Kidney (tissue), 14 donors: ENCODE results near the gene CA12. TPM values are rescaled to one million over a fixed set of nuclear protein-coding genes. Genes with fewer than 3 reads are reported as not detected.

Source experiments
- DNase-seq, 5 donors: peaks; one replicate each; pipeline ENCODE4 v3.0.0-alpha.2; 2013 to 2020
- FAIRE-seq: peaks from 2 replicates; lab custom pipeline; 2012; peaks lifted over from hg19 to GRCh38; lab: Jason Lieb, UNC
- H3K27ac ChIP-seq, 2 donors: one replicate each; pipeline ENCODE4 v1.7.0; 2013; ENCODE audit warnings: low read depth in 2 of 2, low read length in 2 of 2, inconsistent platforms in 1 of 2
- H3K27me3 ChIP-seq: one replicate; pipeline ENCODE4 v1.7.1; 2013; ENCODE audit warnings: low read length, inconsistent platforms; ENCODE audit not compliant: control insufficient read depth, insufficient read depth
- H3K36me3 ChIP-seq, 3 donors: one replicate each; pipeline versions ENCODE4 v1.7.0 to v1.7.1; 2013; ENCODE audit warnings: low read length in 3 of 3, control low read depth in 1 of 3, inconsistent platforms in 1 of 3; ENCODE audit not compliant: insufficient read depth in 3 of 3, control insufficient read depth in 2 of 3
- H3K4me1 ChIP-seq, 3 donors: one replicate each; pipeline versions ENCODE4 v1.7.0 to v1.7.1; 2013; ENCODE audit warnings: low read length in 3 of 3, inconsistent platforms in 1 of 3, low read depth in 1 of 3; ENCODE audit not compliant: control insufficient read depth in 2 of 3, insufficient read depth in 2 of 3
- H3K4me3 ChIP-seq, 3 donors: one replicate each; pipeline versions ENCODE4 v1.7.0 to v1.8.1; 2013; ENCODE audit warnings: low read length in 3 of 3, control low read depth in 1 of 3, inconsistent platforms in 1 of 3
- H3K9ac ChIP-seq, 3 donors: one replicate each; pipeline versions ENCODE4 v1.7.0 to v1.7.1; 2013; ENCODE audit warnings: low read length in 3 of 3, control low read depth in 1 of 3, inconsistent platforms in 1 of 3
- H3K9me3 ChIP-seq, 3 donors: one replicate each; pipeline versions ENCODE4 v1.7.0 to v1.7.1; 2013; ENCODE audit warnings: low read length in 3 of 3, control low read depth in 1 of 3, inconsistent platforms in 1 of 3; ENCODE audit not compliant: control insufficient read depth in 2 of 3, insufficient read depth in 1 of 3
- intact Hi-C: fragments of 100-400 bp; cut with DNase I; formaldehyde crosslinking; loops from one replicate; pipeline ENCODE4 v1.11.1; 2022
- polyA plus RNA-seq: library from polyadenylated mRNA; stranded (reverse); fragments of 350-450 nt; fragmentation: Illumina TruSeq; extraction: RNeasy Lipid Tissue Mini Kit (QIAGEN cat#74804); gene quantifications from one replicate; pipeline ENCODE4 v1.2.3, GENCODE V29; 2014; ENCODE audit warnings: low read depth, low replicate concordance; ENCODE audit not compliant: insufficient read depth
- total RNA-seq: library from RNA; stranded (reverse); fragmentation: NEBNext Ultra II Directional; extraction: Animal tissue kit (Norgen Biotek cat#: 25700); gene quantifications from one replicate; pipeline ENCODE4 v1.2.1, GENCODE V29; 2021
- TF ChIP-seq, protein P1 (sequence below): IDR thresholded peaks from 3 replicates; pipeline ENCODE4 v1.5.1; 2012; ENCODE audit warnings: mild to moderate bottlenecking, moderate library complexity, borderline replicate concordance; ENCODE audit not compliant: insufficient read depth; ENCODE audit errors: extremely low read depth
- donor health status: control.
- donor health status: control.
- donor health status: control.
- donor health status: control.
- donor health status: control.
- donor health status: DM: yes; HTN: yes; CAD: no.
- donor health status: Normal renal cell carcinoma (clear cell type).

Gene CA12
- total and polyA plus RNA-seq, 2 donors from 2014 or later, result 237 to 242 TPM

DNA sequence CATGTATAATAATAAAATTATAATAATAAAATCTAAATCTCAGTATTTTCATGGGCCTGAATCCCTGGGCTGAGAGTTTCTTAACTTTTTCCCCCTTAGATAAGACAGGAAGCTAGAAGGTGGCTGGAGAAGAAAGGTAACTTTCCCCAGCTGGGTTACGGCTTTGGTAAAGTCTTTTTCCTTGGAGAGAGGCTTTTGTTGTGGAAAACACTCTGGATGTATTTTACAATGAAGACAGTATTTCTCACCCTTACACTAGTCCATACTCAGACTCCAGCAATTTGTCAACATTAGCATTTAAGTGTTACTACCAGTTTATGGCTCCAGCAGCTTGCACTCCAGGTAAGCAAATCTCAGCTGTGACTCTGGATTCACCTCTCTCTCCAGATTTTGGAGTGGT is 69.4 kb downstream of the CA12 start:
- TF ChIP-seq, protein P1, sequence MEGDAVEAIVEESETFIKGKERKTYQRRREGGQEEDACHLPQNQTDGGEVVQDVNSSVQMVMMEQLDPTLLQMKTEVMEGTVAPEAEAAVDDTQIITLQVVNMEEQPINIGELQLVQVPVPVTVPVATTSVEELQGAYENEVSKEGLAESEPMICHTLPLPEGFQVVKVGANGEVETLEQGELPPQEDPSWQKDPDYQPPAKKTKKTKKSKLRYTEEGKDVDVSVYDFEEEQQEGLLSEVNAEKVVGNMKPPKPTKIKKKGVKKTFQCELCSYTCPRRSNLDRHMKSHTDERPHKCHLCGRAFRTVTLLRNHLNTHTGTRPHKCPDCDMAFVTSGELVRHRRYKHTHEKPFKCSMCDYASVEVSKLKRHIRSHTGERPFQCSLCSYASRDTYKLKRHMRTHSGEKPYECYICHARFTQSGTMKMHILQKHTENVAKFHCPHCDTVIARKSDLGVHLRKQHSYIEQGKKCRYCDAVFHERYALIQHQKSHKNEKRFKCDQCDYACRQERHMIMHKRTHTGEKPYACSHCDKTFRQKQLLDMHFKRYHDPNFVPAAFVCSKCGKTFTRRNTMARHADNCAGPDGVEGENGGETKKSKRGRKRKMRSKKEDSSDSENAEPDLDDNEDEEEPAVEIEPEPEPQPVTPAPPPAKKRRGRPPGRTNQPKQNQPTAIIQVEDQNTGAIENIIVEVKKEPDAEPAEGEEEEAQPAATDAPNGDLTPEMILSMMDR, result no peak
- no peak for DNase-seq
- no peak overlapping the region for H3K27ac ChIP-seq
- FAIRE-seq, result no peak
- no peaks in the 10 kb centered on the region for H3K27me3 ChIP-seq
- no peak overlapping the region for H3K4me3 ChIP-seq
- peaks cover 0 to 6% (median 0%) of the 10 kb centered on the region in 3 donors for H3K4me1 ChIP-seq
- no peak overlapping the region for H3K9ac ChIP-seq
- intact Hi-C loops, result no loop called here
- H3K9me3 ChIP-seq, result no peaks in the 10 kb centered on the region
- no peaks in the 10 kb centered on the region for H3K36me3 ChIP-seq

DNA sequence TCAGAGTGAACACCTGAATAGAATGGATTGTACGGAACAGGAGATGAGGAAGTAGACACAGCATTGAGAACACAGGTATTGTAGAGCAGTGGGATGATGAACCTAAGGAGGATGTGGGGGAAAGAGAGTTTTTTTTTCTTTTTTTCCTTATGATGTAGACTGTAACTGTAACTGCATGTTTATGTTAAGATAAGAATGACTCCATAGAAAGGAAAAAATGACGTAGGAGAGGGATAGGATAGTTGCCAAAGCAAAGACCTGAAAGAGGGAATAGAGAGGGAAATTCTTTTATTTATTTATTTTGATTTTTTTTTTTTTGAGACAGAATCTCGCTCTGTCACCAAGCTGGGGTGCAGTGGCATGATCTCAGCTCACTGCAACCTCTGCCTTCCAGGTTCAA is 71.0 kb downstream of the CA12 start:
- no peak overlapping the region for H3K9ac ChIP-seq
- intact Hi-C loops, result no loop called here
- H3K4me3 ChIP-seq, result no peak overlapping the region
- DNase-seq, result no peak
- TF ChIP-seq, protein P1, result no peak
- no peaks in the 10 kb centered on the region for H3K9me3 ChIP-seq
- H3K27ac ChIP-seq, result no peak overlapping the region
- no peaks in the 10 kb centered on the region for H3K27me3 ChIP-seq
- H3K4me1 ChIP-seq, result peaks cover 5 to 7% (median 6%) of the 10 kb centered on the region in 3 donors
- FAIRE-seq, result no peak
- H3K36me3 ChIP-seq, result no peaks in the 10 kb centered on the region

DNA sequence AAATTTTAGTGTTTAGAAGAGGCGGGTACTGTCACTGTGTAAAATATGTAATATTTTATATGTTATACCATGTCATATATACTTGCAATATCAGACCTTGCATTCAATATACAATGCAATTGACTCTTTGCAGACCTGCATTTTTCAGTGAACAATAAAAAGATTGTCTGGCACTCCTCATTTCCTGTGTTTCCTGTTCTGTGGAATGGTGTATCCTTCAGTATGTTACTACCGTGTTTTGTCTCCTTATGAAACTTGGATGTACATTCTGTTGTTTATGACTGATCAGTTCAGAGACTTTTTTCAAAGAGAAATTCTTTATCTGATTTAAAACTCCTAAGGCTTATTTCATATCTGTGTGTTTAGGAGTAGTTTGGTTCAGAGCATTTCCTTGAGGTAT is 72.7 kb downstream of the CA12 start:
- Histone ChIP-seq H3K36me3 (no peaks in the 10 kb centered on the region), H3K9ac (no peak overlapping the region), H3K27me3 (no peaks in the 10 kb centered on the region), H3K4me3 (no peak overlapping the region), H3K4me1 (peaks cover 5 to 7% (median 6%) of the 10 kb centered on the region in 3 donors), H3K9me3 (no peaks in the 10 kb centered on the region), H3K27ac (no peak overlapping the region)
- FAIRE-seq, result no peak
- TF ChIP-seq, protein P1, result no peak
- no peak for DNase-seq
- intact Hi-C loops, result no loop called here

DNA sequence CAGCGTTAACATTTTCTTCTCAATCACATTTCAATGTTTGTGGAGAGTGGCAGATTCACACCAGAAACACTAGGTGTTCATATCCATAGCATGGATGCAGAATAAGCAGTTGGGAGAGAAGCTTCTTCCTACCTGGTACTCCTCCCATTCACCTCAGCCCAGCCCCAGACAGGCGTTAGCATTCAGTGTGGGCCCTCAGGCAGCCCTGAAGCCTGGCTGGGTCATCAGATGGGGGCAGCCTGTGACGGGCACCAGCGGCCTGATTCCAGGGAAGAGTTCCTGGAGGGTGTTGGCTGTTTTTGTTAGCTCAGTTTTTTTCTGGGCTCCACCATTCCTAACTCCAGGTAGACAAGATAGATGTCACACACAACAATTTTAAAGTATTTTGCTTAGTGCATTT is 73.2 kb downstream of the CA12 start:
- H3K9me3 ChIP-seq, result no peaks in the 10 kb centered on the region
- no peak overlapping the region for H3K4me3 ChIP-seq
- H3K27me3 ChIP-seq, result no peaks in the 10 kb centered on the region
- H3K4me1 ChIP-seq, result peaks cover 5 to 7% (median 6%) of the 10 kb centered on the region in 3 donors
- no peak for FAIRE-seq
- no peak overlapping the region for H3K27ac ChIP-seq
- no peak for DNase-seq
- intact Hi-C loops, result no loop called here
- no peaks in the 10 kb centered on the region for H3K36me3 ChIP-seq
- TF ChIP-seq, protein P1, result no peak
- no peak overlapping the region for H3K9ac ChIP-seq
